Measurements from ENCODE around the gene RDH5. TPM values are rescaled to one million over a fixed set of nuclear protein-coding genes. Genes with fewer than 3 reads are reported as not detected.

RDH5 gene
- total and polyA plus RNA-seq, 2 experiments from 2014 or later, result 17.6 to 27.2 TPM

GRCh38 chr12:55696796-55697462 is 23.3 kb upstream of the RDH5 start:
- DNase-seq, result no peak
- Histone ChIP-seq H3K9me2 (ENCODE audit: insufficient read depth) (no peaks in the 10 kb centered on the region), H3K36me3 (ENCODE audit: low read depth) (no peaks in the 10 kb centered on the region), H3F3A (ENCODE audit: insufficient read depth) (no peaks in the 10 kb centered on the region), H3K4me2 (ENCODE audit: unreplicated experiment) (no peak overlapping the region), H4K20me1 (ENCODE audit: insufficient read depth) (no peaks in the 10 kb centered on the region), H3K27ac (no peak overlapping the region), H2AFZ (no peak overlapping the region), H3K27me3 (replicated peaks; ENCODE audit: insufficient read depth) (no peaks in the 10 kb centered on the region), H3K4me1 (ENCODE audit: insufficient read depth) (0 out of 2 replicates have a peak, but pooled peaks cover 7% of the 10 kb centered on the region), H3K9ac (no peak overlapping the region), H3K4me3 (no peak overlapping the region), H3K79me2 (ENCODE audit: insufficient read depth) (no peaks in the 10 kb centered on the region), H3K9me3 (ENCODE audit: low read depth) (no peaks in the 10 kb centered on the region)
- 76 to 86% methylated on average over 17 to 19 of the region's 19 CpGs for WGBS, 2 experiments (ENCODE audit: low coverage in 1 of 2, low lambda C conversion rate in 2 of 2, missing lambda C conversion rate in 2 of 2)
- in situ Hi-C loops (cut with MboI), result no loop called here
- TF ChIP-seq EZH2 (IDR thresholded peaks at IDR 0.05; ENCODE audit: insufficient read depth, poor library complexity, severe bottlenecking) (no peak), EZH2phosphoT487 (IDR thresholded peaks at IDR 0.05; ENCODE audit: insufficient read depth, low read depth) (no peak)

GRCh38 chr12:55697686-55698085 is 22.5 kb upstream of the RDH5 start:
- Histone ChIP-seq H3K4me1 (ENCODE audit: insufficient read depth) (0 out of 2 replicates have a peak, but pooled peaks cover 7% of the 10 kb centered on the region), H3K9me2 (ENCODE audit: insufficient read depth) (no peaks in the 10 kb centered on the region), H3K27me3 (replicated peaks; ENCODE audit: insufficient read depth) (no peaks in the 10 kb centered on the region), H3K79me2 (ENCODE audit: insufficient read depth) (no peaks in the 10 kb centered on the region), H3K4me2 (ENCODE audit: unreplicated experiment) (no peak overlapping the region), H2AFZ (no peak overlapping the region), H3K36me3 (ENCODE audit: low read depth) (no peaks in the 10 kb centered on the region), H3K4me3 (no peak overlapping the region), H3K27ac (no peak overlapping the region), H4K20me1 (ENCODE audit: insufficient read depth) (no peaks in the 10 kb centered on the region), H3K9ac (no peak overlapping the region), H3K9me3 (ENCODE audit: low read depth) (no peaks in the 10 kb centered on the region), H3F3A (ENCODE audit: insufficient read depth) (no peaks in the 10 kb centered on the region)
- in situ Hi-C loops (cut with MboI), result no loop called here
- TF ChIP-seq EZH2phosphoT487 (IDR thresholded peaks at IDR 0.05; ENCODE audit: insufficient read depth, low read depth) (no peak), EZH2 (IDR thresholded peaks at IDR 0.05; ENCODE audit: insufficient read depth, poor library complexity, severe bottlenecking) (no peak)
- DNase-seq, result no peak
- WGBS, 2 experiments (ENCODE audit: low coverage in 1 of 2, low lambda C conversion rate in 2 of 2, missing lambda C conversion rate in 2 of 2), result 62 to 74% methylated on average over 7 of the region's 7 CpGs

GRCh38 chr12:55698241-55698955 is 21.8 kb upstream of the RDH5 start:
- no peaks in the 10 kb centered on the region for H3K9me3 ChIP-seq (ENCODE audit: low read depth)
- 84 to 93% methylated on average over 15 to 16 of the region's 16 CpGs for WGBS, 2 experiments (ENCODE audit: low coverage in 1 of 2, low lambda C conversion rate in 2 of 2, missing lambda C conversion rate in 2 of 2)
- no peaks in the 10 kb centered on the region for H3K36me3 ChIP-seq (ENCODE audit: low read depth)
- 0 out of 2 replicates have a peak, but pooled peaks cover 7% of the 10 kb centered on the region for H3K4me1 ChIP-seq (ENCODE audit: insufficient read depth)
- H3K79me2 ChIP-seq (ENCODE audit: insufficient read depth), result no peaks in the 10 kb centered on the region
- in situ Hi-C loops (cut with MboI), result no loop called here
- H4K20me1 ChIP-seq (ENCODE audit: insufficient read depth), result no peaks in the 10 kb centered on the region
- no peaks in the 10 kb centered on the region for H3F3A ChIP-seq (ENCODE audit: insufficient read depth)
- no peaks in the 10 kb centered on the region for H3K9me2 ChIP-seq (ENCODE audit: insufficient read depth)
- H3K27me3 ChIP-seq (replicated peaks; ENCODE audit: insufficient read depth), result no peaks in the 10 kb centered on the region
- DNase-seq, result no peak
- no peak overlapping the region for H3K4me2 ChIP-seq (ENCODE audit: unreplicated experiment)
- H3K9ac ChIP-seq, result no peak overlapping the region
- H3K4me3 ChIP-seq, result no peak overlapping the region
- no peak overlapping the region for H3K27ac ChIP-seq
- no peak overlapping the region for H2AFZ ChIP-seq
- TF ChIP-seq EZH2 (IDR thresholded peaks at IDR 0.05; ENCODE audit: insufficient read depth, poor library complexity, severe bottlenecking), result no peak
- TF ChIP-seq EZH2phosphoT487 (IDR thresholded peaks at IDR 0.05; ENCODE audit: insufficient read depth, low read depth), result no peak

- H2AFZ ChIP-seq, result no peak overlapping the region
- no peak overlapping the region for H3K9ac ChIP-seq
- H3K4me1 ChIP-seq (ENCODE audit: insufficient read depth), result 0 out of 2 replicates have a peak, but pooled peaks cover 7% of the 10 kb centered on the region
- H3K27ac ChIP-seq, result no peak overlapping the region
- H3K4me2 ChIP-seq (ENCODE audit: unreplicated experiment), result no peak overlapping the region
- no peaks in the 10 kb centered on the region for H3F3A ChIP-seq (ENCODE audit: insufficient read depth)
- H3K9me2 ChIP-seq (ENCODE audit: insufficient read depth), result no peaks in the 10 kb centered on the region
- no peak for TF ChIP-seq EZH2phosphoT487 (IDR thresholded peaks at IDR 0.05; ENCODE audit: insufficient read depth, low read depth)
- DNase-seq, result no peak
- no peaks in the 10 kb centered on the region for H3K27me3 ChIP-seq (replicated peaks; ENCODE audit: insufficient read depth)
- no peak overlapping the region for H3K4me3 ChIP-seq
- in situ Hi-C loops (cut with MboI), result no loop called here
- no peaks in the 10 kb centered on the region for H3K9me3 ChIP-seq (ENCODE audit: low read depth)
- H4K20me1 ChIP-seq (ENCODE audit: insufficient read depth), result no peaks in the 10 kb centered on the region
- WGBS, 2 experiments (ENCODE audit: low coverage in 1 of 2, low lambda C conversion rate in 2 of 2, missing lambda C conversion rate in 2 of 2), result 42 to 57% methylated on average over 1 of the region's 1 CpG
- no peaks in the 10 kb centered on the region for H3K36me3 ChIP-seq (ENCODE audit: low read depth)
- H3K79me2 ChIP-seq (ENCODE audit: insufficient read depth), result no peaks in the 10 kb centered on the region
Observed at GRCh38 chr12:55698965-55699364, 21.2 kb upstream of the RDH5 start.
